Activated CD4-positive, CD25-positive, alpha-beta regulatory T cell treated with anti-CD3 and anti-CD28 coated beads, Interleukin-2, amount 50 U/mL, for 24 hours (primary cell): ENCODE results near the gene ATP6V0C.
"Not testable (repeated sequence)": the region's sequence is repeated elsewhere in the genome, so short reads cannot be mapped to it uniquely, and the experiment has no call there.

ENCODE experiments used
- ATAC-seq, 2 donors: fragments of 150-1000 bp; cut with Tn5 transposase; one replicate each; pipeline ENCODE4 v1.10.0; 2021; ENCODE audit warnings: mild to moderate bottlenecking in 1 of 2, moderate library complexity in 1 of 2

Gene ATP6V0C

GRCh38 chr16:2475413-2476344 is 38.1 kb upstream of the ATP6V0C start:
- ATAC-seq = peak; percentile 14 to 39

- no peak for ATAC-seq
These were observed 37.4 kb upstream of the ATP6V0C start for GRCh38 chr16:2476345-2476720.

- ATAC-seq = no peak
These were observed 37.0 kb upstream of the ATP6V0C start for GRCh38 chr16:2476741-2477140.

DNA sequence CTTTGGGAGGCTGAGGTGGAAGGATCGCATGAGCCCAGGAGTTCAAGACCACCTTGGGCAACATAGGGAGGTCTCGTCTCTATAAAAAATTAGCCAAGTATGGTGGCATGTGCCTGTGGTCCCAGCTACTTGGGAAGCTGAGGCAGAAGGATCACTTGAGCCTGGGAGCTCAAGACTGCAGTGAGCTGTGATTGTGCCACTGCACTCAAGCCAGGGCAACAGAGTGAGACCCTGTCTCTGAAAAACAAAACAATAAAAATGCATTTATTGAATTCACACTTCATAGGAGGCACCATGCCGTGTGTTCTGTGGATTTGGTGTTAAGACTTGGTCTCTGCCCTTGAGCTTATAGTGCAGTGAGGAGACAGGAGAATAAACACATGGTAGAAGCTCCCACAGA is 36.4 kb upstream of the ATP6V0C start:
- ATAC-seq = no peak

GRCh38 chr16:2478279-2478678 is 35.5 kb upstream of the ATP6V0C start:
- no peak for ATAC-seq

DNA sequence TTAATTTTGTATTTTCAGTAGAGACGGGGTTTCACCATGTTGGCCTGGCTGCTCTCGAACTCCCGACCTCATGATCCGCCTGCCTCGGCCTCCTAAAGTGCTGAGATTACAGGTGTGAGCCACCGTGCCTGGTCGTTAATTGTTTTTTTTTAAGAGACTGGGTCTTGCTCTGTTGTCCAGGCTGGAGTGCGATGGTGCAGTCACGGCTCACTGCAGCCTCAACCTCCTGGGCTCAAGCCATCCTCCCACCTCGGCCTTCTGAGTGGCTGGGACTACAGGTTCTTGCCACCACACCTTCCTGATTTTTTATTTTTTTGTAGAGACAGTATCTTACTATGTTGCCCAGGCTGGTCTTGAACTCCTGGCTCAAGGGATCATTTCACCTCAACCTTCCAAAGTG is 33.8 kb upstream of the ATP6V0C start:
- ATAC-seq = not testable (repeated sequence)

DNA sequence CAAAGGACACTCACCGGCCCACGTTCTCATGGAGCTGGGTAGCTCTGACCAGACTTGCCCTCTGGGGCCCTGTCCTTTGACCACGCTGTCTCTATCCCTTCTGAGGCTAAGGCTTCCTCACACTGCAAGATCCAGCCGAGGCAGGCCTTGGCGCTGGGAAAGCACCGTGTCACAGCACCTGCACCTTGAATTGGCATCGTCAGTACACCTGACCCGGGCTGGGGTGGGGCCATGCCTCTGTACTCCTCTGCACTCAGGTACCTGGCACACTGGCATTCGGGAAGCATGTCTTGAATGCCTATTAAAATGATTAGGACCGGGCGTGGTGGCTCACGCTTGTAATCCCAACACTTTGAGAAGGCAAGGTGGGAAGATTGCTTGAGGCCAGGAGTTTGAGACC is 32.8 kb upstream of the ATP6V0C start:
- ATAC-seq = no peak

DNA sequence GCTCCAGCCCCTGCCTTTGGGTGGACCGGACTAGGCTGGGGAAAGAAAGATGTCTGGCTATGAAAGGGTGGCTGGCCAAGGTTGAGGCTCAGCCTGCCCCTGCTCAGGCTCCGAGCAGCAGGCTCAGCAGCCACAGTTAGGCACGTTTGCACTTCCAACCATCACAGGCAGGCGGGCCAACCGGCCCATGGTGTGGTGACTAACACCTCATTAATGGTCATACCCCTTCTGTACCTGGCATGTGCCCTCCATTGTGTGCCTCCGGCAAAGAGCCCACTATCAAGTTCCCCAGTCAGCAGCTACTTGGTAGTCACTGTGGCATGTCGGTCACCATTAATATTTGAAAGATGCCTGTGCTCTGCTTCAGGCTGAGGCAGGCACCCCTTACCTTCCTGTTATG is 32.1 kb upstream of the ATP6V0C start:
- no peak for ATAC-seq

- ATAC-seq = no peak
These were observed 31.5 kb upstream of the ATP6V0C start for GRCh38 chr16:2482249-2482648.

- ATAC-seq = no peak
These were observed 30.8 kb upstream of the ATP6V0C start for GRCh38 chr16:2482708-2483534.

DNA sequence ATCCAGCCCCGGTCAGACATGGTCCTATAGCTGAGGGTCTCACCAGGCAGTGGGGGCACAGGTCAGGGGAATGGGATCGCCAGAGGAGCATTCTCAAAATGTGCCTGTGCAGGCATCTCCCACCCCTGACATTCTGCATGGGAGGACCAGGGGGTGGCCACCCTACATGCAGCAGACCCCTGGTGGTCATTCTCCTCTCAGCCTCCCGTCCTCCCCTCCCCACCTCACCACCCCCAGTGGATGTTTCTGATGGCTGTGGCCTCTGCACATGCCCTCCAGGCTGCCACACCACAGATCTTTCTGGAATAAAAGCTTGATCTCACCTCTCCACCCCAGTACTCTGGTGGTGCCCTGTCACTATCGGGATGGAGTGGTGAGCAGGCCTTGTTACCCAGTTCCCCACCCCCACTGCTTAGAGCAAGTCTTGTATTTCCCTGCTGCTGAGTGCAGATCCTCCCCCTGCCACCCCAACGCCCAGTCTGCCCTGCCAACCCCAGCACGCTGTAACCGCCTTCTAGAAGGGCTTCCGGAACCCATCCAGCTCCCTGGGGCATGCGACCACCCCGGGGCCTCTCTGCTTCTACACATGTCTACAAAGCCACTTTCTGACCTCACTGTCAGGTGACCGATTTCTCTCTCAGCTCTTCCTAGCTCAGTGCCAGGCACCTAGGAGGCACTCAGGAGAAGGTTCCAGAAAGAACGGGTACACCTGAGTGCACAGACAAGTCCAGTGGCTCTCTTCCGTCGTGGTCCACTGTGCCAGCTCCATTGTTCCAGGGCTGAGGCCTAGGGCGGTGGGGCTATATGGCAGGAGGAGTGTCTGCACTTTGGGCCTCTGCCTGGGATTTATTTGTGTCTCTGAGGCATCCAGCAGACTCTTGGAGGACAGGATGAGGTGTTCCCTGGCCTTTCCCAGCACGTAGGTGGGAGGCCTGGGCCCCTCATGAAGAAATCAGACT is 29.5 kb upstream of the ATP6V0C start:
- ATAC-seq = no peak

DNA sequence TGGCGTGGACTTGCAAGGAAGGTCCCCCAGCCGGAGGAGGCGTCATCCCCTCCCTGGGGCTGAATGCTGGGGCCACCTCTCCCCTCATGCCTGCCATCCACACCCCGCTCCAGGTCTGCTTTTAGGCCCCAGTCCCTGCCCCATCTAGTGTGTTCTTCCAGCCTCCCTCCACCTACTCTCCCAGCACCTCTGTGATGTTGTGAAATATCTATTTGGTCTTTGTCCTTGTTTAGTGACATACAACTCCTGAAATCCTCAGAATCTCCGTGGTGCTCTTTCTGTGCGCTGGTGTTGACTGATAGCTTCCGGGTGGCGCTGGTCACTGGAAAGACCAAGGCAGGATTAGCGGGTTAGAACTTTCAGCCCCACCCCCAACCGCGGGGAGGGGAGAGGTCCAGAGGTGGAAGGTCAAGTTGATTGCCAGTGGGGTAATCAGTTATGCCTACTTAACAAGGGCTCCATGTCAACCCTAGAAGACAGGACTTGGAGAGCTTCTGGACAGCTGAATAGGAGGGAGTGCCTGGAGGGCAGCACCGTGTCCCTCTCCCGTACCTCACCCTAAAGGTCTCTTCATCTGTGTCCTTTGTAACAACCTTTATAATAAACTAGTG is 28.7 kb upstream of the ATP6V0C start:
- no peak for ATAC-seq

GRCh38 chr16:2485811-2486507 is 27.8 kb upstream of the ATP6V0C start:
- no peak for ATAC-seq

DNA sequence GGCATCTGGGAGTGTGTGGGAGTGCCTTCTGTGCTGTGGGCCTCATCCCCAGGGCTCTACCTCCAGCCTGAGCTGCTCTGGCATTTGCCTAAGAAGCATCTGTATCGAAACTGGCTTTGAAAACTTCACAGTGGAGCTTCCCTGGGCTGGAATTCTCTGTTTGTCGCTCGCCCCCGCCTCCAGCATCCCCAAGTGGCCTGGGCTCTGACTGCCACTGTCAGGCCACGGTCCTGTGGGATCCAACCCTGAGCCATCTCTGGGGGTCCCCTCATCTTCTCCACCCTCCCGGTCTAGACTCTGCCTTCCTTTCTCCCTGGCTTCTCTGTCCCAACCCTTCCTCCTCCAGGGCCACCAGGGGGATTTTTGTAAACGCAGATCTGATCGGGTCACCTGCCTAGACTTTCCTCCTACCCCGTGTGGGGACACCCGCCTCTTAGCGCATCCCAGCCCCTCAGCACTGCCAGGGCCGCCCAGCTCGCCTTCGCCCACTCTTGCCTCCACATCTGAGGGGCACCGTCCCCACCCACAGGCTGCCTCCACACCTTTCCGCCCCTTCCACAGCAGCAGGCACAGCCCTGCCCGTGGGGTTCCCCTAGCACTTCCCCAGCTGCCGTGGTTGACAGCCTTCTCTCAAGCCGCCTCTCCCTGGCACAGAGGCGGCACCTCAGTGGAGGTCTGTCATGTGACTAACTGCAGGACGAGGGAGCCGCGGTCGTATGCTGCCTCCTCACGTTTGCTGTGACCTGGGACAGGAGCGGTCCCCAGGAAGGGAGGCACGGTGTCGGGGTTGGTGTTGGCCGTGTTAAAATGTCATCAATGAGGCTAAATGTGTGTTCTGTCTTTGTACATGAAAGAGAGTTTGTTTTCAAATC is 26.9 kb upstream of the ATP6V0C start:
- ATAC-seq = peak; percentile 93 to 96

GRCh38 chr16:2487517-2487842 is 26.3 kb upstream of the ATP6V0C start:
- no peak for ATAC-seq

DNA sequence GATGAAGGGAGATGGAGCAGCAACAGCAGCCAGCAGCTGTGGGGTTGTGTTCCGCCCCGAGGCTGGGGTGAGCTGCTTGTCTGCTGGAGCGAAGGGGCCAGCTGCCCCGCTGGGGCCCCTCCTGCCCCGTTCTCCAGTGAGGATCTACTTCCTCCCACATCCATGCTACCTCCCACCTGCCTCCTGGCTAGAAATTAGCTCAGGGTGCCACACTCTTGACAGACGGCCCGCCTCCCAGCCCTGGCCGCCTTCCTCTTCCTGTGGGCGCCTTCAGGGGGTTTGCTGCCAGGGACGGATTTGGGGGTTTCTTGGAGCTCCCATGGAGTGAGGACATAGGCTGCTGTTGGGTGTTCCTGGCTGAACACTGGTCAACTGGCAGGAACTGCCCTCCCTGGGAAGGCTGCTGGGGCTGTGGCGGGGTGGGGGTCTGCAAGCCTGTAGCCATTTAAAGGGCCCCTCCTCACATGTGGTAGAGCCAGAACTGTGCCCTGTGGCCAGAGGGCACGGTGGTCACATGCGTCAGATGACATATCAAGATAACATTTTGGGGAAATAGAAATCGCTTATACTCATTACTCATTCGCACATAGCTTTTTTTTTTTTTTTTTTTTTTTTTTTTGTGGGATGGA is 25.7 kb upstream of the ATP6V0C start:
- ATAC-seq = no peak

- no peak for ATAC-seq
These were observed 24.2 kb upstream of the ATP6V0C start for GRCh38 chr16:2489581-2489980.

GRCh38 chr16:2490190-2491105 is 23.3 kb upstream of the ATP6V0C start:
- no peak for ATAC-seq

- ATAC-seq = no peak
These were observed 21.5 kb upstream of the ATP6V0C start for GRCh38 chr16:2492292-2492691.
